Peyer's patch (tissue), 4 donors: ENCODE results near the gene AHI1.

Experiments
- POLR2A ChIP-seq, 2 donors: fragments of 450-650 bp; IDR thresholded peaks; one replicate each; pipeline ENCODE4 v1.5.1; 2017; ENCODE audit warnings: antibody characterized with exemption in 2 of 2, mild to moderate bottlenecking in 2 of 2, moderate library complexity in 2 of 2
- TF ChIP-seq, protein P1 (sequence below), 6 experiments: fragments of 450-650 bp in 4 of 6; fragments of 200-600 bp in 2 of 6; sonication (generic) in 1 of 6; IDR thresholded peaks; one replicate each; pipeline ENCODE4 v1.5.1; 2017 to 2019; ENCODE audit warnings: antibody characterized with exemption in 6 of 6, mild to moderate bottlenecking in 3 of 6, moderate library complexity in 1 of 6

DNA sequence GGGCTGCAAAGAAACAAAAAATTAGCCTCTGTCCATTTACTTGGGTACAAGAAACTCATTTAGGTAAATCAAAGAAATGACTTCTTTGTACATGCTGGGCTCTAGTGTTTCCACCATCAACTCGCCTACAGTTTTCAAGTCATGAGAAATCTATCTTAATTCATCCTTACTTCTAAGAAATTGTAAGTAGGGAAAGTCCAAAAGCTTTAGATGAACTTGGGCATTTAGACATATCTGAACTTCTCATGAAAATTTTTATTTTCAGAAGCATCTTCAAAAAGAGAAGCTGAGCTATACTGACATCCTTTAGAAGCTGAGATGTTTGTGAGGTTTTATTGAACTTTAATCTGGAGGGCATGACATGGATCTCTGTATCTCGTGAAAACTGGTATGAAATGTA, 199.1 kb downstream of the AHI1 start:
- TF ChIP-seq, protein P1, sequence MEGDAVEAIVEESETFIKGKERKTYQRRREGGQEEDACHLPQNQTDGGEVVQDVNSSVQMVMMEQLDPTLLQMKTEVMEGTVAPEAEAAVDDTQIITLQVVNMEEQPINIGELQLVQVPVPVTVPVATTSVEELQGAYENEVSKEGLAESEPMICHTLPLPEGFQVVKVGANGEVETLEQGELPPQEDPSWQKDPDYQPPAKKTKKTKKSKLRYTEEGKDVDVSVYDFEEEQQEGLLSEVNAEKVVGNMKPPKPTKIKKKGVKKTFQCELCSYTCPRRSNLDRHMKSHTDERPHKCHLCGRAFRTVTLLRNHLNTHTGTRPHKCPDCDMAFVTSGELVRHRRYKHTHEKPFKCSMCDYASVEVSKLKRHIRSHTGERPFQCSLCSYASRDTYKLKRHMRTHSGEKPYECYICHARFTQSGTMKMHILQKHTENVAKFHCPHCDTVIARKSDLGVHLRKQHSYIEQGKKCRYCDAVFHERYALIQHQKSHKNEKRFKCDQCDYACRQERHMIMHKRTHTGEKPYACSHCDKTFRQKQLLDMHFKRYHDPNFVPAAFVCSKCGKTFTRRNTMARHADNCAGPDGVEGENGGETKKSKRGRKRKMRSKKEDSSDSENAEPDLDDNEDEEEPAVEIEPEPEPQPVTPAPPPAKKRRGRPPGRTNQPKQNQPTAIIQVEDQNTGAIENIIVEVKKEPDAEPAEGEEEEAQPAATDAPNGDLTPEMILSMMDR (IDR thresholded peaks at IDR 0.05), result no peak
- no peak for TF ChIP-seq POLR2A (IDR thresholded peaks at IDR 0.05)
